HuH-7.5 (cell line): ENCODE measurements around the gene IL34.
A peak's percentile ranks its signal among the peaks of the same experiment; 100 is the strongest.

Experiments
- DNase-seq: peaks from one replicate; pipeline ENCODE4 v3.0.0; 2011; ENCODE audit warnings: low spot score

The IL34 gene

DNA sequence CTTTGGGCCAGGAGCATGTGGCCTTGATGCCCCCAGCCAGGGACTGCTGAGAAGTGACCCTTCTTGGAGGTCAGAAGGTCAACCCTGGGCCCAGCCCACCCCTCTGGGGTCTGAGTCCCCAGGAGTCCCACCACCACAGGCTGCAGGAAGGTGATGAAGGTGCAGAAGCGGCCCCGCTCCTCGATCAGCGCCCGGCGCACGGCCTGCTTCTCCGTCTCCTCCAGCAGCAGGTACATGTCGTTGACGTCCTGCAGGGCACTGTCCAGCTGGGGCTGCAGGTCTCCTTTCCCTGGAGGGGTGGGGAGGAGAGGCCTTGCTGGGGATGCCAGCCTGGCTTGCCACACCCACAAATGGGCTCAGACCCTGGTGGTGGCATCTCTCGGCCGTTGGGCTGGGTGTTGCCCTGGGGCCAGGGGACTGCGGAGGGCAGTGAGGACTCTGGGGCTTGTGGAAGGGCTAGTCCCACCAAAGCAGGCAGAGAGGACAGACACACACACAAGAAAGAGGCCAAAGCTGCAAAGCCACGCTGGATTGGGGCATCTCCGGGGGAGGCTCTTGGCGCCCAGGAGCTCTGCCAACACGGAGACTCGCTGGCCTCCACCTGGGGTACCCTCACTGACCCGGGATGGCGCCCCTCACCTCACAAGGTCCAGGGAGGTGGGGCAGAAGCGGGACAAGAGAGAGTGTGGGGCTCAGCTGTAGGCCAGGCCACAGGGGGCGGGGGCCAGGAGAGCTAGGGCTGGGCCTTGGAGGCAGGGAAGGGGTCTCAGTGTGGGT lies 31.9 kb downstream of the IL34 start:
- no peak for DNase-seq

DNA sequence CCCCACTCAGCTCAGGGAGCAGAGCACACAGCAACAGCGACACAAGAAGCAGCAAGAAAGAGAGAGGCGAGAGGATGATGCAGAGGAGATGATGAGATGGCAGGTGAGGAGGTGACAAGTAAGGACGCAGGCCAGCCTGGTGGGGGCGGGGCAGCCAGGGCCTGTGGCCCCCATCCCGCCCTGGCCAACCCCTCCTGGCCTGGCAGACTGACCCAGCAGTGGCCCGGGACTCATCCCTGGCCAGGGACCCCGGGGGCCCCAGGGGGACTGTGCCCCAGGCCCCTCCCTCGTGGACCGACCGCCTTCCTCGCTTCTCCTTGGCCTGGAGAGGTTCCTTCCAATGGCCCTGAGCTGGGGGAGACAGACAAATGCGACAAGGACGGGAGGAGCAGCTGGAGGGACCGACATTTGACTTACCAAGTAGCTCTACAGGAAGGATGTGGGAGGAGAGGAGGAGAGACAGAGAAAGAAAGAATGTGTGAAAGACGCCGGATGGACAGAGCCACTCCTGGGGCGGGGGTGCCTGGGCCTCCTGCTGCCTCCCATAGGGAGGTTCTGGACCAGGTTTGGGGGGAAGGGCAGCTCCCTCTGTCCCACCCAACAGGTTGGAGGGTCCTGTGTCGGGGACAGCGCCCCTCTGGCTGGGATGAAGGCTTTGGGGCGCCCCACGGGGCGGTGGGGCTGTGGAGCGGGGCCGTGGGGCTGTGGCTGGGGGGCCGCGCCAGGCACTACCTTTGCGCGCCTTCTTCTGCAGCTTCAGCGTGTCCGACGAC lies 32.7 kb downstream of the IL34 start:
- no peak for DNase-seq

DNA sequence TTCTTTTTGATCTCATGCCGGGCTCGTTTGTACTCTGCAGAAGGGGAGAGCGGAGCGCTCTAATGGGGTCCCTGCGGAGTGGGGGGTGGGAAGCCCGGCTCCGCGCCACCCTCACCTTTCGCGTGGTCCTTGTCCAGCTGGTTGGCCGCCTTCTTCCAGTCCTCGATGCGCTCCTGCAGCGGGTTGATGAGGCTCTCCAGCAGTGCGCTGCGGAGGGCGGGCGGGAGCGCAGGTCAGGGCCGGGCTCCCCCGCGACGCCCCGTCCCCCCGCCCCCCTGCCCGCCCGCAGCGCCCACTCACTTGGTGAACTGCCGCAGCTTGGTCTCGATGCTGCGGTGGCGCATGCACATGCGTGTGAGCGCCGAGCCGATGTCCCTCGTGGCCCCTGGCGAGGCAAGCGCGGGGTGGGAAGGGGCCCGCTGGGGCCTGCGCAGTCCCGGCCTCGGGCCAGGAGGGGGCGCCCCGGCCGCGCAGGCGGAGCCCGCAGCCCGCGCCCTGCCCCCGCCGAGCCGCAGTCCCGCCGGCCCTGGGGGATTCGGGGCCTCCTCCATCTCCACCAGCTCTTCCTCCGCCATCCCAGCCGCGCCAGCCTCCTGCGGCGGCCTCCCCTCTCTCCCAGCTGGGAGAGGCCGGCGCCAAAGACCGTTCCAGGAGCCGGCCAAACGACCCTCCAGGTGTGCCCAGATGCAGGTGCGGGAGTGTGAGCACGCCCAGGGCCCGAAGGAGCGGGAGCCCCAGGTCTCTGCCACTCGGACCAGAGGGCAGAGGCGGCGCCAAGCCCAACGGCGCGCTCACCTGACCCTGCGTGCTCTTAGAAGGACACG lies 33.5 kb downstream of the IL34 start:
- DNase-seq = no peak

DNA sequence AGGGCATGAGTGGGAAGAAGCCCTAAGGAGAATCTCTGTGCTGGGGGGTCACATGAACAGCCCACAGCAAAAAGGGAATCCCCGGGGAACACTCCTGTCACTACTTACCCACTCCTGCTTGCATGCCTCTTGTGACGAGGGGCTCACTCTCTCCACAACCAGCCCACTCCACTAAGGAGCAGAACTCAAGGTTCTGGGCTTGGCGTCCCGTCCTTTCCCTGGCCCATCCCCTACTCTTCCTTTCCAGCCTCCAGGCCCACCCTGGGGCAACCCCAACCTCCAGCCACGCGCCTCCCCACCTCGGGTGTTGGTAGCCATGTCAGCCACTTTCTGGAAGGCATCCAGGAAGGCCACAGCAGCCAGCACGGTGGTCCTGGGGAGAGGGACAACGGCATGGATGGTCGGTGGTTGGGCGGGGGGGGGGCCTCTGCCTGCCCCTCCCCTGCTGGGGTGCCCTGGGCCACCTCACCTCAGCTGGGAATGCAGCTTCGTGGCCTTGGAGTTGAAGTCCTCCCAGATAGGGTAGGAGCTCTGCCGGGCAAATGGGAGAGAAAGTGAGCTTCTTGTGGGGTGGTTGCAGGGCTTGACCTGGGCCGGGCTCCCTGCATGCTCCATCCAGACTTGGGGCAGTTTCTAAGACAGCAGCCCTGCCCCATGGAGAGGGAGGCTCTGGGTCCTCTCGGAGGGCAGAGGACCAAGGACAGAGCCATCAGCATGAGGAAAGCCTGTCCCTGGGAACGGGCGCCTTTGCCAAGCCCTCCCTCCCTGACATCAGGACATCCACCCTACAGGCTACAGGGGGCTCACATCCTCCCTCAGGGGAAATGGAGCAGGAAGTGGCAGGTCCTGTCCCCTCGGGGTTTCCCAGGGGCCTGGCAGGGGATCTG lies 34.4 kb downstream of the IL34 start:
- no peak for DNase-seq

DNA sequence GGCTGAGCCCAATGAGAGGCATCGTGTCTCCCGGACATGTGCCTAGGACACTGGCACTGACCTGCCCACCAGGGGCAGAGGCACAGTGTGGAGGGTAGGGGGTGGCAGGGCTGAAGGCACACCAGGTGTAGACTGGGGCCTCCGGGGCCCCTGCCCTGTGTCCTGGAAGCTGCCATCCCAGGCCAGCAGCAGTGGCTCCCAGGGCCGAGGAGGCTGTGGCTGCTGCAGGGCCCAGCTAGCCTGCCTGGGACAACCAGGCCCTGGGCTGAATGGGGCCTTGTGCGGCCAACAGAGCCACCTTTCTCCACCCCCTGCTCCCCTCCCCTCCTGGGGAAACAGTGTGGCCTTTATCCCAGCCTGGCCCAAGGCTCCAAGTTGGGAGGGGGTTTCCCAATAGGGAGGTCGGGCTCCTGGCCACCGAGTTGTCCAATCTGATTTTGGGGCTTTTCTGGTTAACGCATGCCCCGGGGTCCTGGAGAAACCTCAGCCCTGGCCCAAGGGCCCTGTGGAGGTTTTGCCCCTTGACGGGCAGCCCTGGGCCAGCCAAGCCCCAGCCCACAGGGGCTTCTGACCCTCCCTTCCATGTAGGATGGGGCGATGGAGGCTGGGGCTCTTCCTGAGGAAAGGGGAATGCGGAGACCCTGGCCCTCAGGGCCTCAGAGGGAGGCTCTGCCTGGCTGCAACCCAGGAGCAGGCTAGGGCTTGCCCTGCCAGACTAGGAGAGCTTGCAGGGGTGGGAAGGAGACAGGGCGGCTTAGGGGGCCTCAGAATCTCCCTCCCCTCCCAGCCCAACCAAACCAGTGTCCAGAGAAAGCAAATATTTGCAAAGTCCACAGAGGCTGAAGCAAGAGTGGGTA lies 35.3 kb downstream of the IL34 start:
- peak; percentile 90 for DNase-seq

DNA sequence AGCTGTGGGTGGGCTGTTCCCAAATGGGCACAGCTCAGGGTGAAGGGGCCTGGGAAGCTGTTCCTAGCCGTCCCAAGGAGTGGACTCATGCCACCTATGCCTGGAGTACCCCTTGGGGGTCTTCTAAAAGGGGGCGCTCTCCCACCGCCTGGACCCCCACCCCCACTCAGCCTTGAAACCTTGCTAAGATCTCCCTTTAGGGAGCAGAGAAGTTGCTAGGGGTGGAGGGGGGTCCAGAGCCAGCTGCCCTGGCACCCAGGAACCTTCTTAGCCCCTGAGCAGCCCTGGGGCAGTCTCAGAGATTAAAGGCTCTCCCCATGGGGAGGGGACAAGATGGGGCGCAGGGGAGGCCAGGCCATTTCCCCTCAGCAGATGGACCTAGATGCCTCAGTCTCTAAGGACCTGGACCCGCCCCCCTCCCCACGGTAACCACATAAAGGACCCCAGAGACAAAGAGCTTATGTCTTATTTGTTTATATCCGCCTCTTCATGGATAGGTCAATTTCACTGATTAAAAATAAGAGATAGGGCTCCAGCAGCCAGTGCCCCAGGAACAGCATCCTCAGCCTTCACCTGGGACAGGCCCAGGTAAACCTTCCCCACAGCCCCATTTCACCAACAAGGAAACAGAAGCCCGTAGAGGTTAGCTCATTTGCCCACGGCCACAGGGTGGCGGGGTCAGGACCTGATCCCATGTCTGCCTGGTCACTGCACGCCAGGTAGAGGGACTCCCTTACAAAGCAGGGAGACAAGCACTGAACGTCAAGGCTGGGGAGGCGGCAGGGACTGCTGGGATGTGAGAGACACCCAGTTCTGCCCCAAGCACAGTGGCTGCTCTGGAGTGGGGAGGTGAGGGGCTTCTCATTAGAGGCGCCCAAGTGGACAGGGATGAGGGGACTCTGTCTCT lies 36.1 kb downstream of the IL34 start:
- peak; percentile 75 for DNase-seq

DNA sequence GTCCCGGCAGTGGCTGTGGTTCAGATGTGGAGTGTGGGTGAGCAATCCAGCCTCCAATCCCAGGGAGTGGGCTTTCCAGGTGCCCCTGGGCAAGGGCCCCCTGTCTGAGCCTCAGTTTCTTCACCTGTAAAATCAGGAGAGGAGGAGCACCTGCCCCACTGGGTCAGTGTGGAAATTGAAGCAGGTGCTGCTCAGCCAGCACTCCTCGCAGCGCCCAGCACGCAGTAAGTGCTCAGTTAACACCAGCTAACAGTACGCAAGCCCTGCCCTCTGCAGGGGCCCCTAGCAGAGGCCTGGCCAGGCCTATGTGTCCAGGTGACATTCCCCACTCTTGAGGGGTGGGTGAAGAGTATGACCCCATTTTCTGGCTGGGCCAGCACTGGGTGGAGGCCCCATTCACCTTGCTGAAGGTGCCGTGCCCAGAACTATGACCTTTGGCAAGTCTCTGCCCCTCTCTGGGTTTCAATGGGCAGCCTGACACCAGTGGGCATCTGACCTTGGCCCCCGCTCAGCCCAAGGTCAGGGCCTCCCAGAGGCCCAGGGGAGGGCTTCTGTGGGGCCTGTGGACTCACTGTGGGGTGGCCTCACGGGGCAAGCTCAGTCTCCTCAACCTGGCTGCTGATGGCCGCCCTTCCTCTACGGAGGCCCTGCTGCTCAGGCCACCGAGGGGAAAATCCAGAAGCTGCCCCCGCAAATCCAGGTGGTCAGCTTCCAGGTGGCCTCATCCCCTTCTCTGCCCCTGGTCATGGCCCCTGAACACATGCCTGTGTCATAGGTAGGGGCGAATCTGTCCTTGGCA lies 37.0 kb downstream of the IL34 start:
- no peak for DNase-seq

DNA sequence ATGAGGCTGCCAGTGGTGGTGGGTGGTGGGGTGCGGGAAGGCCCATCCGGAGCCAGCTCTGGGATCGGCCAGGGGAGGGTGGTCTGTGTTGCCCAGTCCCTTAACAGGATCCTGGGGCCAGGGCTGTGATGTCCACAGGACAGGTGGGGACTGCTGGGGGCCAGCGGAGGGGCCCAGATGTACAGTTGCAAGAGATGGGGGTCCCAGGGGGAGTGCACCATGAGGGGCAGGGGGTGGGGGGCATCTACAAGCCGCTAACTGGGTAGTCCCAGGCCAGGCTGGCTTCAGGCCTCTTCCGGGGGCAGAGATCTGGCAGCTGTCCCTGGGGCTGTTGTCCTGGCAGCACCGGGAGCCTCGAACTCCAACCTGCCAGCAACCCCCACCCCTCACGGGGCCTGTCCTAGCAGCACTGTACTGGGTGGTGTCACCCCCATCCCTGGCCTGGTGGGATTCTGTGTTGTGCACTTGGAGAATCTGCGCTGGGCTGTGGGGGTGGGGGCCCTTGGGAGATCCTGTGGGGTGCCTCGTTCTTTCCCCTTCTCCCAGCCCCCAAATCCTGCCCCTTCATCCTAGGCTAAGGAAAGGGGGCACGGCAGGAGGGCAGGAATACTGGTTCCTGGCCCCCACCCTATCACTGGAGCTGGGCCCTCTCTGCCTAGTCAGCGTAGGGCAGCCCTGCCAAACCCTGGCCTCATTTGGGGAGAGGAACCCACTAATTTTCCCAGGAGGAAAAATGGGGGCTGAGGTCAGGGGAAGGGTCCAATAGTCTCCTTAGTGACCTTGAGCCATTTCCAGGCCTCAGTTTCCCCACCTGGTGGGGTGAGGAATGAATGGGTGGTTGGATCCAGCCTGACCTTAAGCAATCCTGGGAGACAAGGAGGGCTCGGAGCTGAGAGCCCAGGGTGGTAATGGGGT lies 38.0 kb downstream of the IL34 start:
- no peak for DNase-seq

DNA sequence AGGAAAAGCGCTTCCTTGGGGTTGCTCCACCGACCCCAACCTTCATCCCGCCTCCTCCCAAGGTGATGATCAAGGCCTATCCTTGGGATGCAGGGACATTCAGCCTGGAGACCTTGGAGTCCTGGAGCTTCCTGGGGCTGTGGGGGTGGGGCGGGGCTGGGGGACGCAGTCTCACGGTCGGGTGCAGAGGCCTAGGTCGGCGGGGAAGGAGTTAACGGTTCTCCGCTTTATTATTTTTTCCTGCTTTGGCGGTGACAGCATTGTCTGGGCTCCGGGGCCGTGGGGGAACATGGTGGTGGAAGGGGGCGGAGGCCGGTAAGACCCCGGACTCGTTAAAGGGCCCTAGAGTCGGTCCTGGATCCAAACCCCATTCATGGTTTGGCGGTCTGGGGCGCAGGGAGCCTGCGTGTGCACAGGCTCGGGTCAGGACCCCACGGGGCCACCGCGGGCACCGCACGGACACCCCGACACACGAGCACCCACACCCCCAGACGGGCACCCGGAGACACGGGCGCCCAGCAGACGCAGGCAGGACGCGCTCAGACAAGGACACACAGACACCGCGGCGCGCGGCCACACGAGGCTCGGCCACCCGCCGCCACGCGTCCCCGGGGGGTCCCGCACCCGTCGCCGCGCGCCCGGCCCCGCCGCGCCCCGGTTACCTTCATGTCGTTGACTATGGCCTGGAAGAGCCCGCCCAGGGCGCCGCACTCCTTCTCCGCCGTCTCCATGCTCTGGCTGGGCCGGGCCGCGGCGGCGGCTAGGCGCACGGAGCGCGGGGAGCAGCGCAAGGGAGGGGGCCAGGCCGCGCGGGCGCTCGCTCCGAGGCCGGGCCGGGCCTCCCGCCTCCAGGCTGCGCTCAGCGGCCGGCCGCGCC lies 38.9 kb downstream of the IL34 start:
- no peak for DNase-seq

DNA sequence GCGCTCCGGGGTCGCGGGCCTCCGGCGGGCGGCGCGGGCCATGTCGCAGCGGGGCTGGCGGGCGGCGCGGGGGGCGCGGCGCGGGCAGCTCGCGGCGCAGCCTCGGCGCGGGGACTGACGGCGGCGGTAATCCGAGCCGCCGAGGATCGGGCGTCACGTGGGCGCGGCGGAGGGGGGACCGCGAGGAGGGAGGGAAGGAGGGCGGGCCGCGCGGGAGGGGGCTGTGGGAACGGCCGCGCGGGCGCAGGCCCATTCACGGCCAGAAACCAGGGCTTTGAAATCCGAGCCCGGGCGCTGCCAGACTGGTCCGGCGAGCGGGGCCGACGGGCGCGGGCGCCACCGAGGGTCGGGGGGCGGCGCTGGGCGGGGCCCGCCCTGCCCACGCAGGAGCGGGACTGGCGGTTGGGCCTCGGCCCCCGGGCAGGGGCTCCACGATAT lies 39.6 kb downstream of the IL34 start, which contains the start of gene MTSS2:
MTSS2 (minus strand) TSS at position 116 of the 438 bp plus-strand sequence. CDS start 262 bp downstream, outside the sequence.
- peak; percentile 96 for DNase-seq

DNA sequence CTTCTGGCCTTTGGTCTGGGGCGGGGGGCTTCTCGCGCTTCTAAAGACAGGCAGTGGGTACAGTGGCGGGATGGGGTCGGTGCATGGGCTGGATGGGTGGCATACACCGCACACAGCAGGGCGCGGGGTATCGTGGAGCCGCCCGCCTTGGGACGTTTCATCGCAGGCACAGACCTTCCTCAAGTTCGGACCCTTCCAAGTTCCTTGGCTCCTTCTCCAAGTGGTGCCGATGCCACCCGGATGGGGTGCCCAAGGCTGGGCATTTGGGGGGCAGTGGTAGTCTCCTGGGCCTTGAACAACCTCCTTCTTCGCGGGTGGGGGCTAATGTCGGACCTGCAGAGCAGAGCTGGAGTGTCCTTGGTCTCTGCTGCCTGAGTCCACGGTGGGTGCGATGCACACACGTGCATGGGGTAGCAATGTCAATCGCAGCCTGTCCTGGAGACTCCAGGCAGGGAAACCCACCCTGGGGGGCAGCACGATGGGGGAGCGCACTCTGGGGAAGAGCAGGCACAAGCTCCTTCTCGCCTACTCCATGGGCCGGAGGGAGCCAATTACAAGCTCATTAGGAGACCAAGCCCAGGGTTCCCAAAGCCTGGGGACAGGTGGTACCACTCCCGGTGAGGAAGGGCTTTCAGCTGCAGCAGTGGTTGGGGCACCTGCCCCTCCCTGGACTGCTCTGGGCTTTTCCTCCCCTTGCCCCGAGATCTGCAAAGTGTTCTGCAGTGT lies 40.2 kb downstream of the IL34 start:
- DNase-seq = peak; percentile 68

DNA sequence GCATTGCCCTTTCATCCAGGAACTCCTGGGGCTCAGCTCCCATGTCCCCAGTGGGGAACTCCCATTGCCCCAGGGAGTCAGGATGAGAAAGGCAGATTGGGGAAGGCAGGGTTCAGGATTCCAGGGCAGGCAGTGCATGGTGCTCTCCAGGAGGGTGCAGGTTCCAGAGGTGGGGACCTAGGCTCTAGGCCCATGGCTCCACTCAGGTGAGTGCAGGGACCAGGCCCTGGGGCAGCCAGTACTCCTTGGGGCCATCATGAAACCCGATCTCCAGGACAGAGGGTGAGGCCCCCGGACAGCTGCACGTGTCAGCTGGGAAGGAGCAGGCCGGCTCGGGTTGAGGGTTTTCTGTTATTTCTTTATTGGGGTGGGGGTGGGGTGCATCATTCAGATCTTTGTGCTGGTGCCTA lies 40.7 kb downstream of the IL34 start:
- no peak for DNase-seq

DNA sequence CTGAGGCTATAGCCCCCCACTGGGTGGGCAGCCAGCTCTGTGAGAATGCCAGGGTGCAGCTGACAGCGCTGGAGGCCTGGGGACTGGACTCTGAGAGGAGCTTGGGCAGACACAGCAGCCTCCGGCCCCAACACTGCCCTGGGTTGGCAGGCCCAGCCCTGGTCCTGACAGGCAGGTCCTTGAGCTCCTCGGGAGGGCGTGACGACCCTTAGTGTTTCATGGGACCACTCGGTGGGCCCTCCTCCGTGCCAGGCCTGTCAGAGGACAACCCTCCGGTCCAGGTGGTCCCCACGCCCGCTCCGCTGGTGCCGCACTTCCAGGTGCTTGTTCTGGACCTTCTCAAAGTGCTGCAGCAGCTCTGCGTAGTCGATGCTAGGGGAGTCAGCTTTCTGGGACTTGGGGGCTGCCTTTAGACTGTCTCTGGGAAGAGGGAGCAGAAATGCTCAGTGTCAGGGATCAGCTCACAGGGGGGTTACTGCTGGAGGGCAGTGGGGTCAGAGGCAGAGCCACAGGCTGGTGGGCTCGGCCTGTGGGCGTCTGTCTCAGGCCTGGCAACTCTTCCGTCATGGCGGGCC lies 41.4 kb downstream of the IL34 start:
- no peak for DNase-seq

DNA sequence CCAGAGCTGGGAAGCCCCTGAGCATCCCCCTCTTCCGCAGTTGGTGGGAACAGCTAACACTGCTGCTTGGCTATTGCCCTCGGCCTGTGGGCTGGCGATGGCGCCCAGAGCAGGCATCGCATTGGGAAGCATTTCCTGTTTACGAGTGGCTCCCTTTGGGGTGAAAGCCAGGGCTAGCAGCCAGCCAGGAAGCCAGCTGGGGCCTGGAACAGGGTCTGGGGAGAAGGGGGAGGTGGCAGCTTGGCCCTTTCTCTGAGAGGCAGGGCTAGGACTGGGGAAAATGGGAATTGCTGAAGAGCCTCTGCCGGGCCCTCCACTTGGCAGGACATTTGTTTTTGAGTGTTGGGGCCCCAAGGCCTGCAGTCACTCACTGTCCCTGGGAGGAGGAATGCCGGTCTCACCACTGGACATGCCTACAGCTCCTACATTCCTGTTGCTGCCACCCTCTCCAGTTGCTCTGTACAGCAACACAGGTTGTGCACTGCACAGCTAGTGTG lies 41.9 kb downstream of the IL34 start:
- DNase-seq = no peak
